ENCODE measurements around the gene PCGF6. TPM values are rescaled to one million over a fixed set of nuclear protein-coding genes. Genes with fewer than 3 reads are reported as not detected.
A peak's percentile ranks its signal among the peaks of the same experiment; 100 is the strongest.

The PCGF6 gene
- total RNA-seq, 1 donor from 2014 or later, result 5.4 TPM

DNA sequence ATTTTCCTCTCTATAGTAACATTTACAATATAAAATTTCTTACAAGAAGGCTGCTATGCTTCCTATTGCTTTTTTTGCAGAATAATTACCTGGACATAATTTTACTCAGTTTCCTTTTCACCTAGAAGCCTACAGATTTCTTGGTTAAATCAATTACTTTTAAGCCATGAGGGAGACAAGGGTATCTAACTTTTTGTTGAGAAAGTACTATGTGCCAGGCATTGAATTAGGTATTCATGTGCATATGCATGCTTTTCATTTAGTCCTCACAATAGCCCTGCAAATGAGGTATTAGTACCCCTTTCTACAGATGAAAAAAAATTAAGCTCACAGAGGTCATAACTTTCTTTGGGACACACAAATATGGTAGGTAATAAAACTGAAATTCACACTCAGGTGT lies 16.4 kb downstream of the PCGF6 start:
- ATAC-seq (ENCODE audit: poor library complexity), result no peak
- intact Hi-C loops (cut with DNase I), result no loop called here
- no peak for DNase-seq

DNA sequence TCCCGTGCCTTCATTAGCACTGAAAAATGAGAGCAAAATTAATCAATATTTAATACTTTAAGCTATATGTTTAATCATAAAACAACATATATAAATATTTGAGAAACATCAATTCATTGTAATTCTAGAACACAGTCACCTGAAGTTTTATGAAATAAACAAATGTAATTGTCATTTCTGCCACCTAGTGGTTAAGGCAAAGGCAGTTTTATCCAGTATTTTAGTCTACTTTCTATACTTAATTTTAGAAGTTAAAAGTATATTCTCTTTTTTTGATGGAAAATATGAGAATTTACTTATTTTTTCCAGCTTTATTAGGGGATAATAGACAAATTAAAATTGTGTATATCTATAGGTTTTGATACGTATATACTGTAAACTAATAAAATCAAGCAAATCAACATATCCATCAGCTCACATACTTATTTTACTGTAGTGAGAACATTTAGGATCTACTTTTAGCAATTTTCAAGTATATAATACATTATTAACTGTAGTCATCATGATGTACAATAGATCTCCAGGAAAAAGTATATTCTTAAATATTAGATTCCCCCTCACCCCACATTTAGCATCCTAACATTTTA lies 16.9 kb downstream of the PCGF6 start:
- ATAC-seq (ENCODE audit: poor library complexity) (no peak), DNase-seq (no peak)
- intact Hi-C loops (cut with DNase I), result no loop called here

DNA sequence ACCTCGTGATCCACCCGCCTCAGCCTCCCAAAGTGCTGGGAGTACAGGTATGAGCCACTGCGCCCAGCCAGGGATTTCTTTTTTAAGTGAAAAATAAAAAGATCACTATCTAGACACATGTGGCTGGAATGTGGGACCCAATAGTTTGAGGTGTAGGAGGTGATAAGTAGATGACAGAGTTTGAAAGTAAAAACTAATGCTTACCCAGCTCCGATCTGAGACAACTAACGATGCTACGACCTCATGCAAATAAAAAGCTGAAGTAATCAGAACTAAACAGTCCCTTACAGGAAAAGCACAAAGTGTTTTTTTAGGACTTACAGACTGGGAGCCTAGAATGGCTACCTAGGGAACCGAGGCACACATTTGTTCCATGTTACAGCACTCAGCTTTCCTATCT lies 23.0 kb downstream of the PCGF6 start:
- no peak for DNase-seq
- intact Hi-C loops (cut with DNase I), result no loop called here
- no peak for ATAC-seq (ENCODE audit: poor library complexity)

DNA sequence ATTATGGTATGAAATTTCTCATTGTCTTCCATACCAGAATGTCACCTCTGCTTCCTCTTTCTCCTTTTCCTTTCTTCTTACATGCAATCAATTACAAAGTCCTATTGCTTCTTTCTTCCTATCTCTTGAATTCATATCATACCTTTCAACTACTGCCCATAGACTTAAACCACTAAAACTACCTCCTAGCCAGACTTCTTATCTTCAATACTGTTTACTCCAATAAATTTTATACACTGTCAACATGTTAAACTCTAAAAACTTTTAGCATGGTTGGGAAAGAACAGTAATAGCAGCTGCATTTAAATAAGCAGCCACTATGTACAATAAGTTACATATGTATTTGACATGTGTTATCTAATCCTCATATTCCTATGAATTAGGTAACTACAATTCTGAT lies 34.9 kb downstream of the PCGF6 start:
- DNase-seq (no peak), ATAC-seq (ENCODE audit: poor library complexity) (no peak)
- intact Hi-C loops (cut with DNase I), result no loop called here

GRCh38 chr10:103310197-103310596 lies 40.7 kb downstream of the PCGF6 start:
- DNase-seq, result no peak
- intact Hi-C loops (cut with DNase I), result no loop called here
- no peak for ATAC-seq (ENCODE audit: poor library complexity)

DNA sequence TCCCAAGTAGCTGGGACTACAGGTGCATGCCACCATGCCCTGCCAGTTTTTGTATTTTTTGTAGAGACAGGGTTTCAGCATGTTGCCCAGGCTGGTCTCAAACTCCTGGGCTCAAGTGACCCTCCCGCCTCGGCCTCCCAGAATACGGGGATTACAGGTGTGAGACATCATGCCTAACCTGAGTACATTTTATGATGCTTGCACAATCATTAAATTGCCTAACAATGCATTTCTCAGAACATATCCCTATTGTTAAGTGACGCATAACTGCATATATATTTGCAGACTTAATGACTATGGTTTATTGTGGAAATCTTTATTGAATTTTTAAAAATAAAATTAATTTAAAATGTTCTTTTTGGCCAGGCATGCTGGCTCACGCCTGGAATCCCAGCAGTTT lies 43.3 kb downstream of the PCGF6 start:
- no peak for ATAC-seq (ENCODE audit: poor library complexity)
- no peak for DNase-seq
- intact Hi-C loops (cut with DNase I), result no loop called here

- intact Hi-C loops (cut with DNase I), result no loop called here
- DNase-seq (no peak), ATAC-seq (ENCODE audit: poor library complexity) (no peak)
These were observed 55.4 kb downstream of the PCGF6 start for GRCh38 chr10:103295374-103296015.

- intact Hi-C loops (cut with DNase I), result no loop called here
- ATAC-seq (ENCODE audit: poor library complexity), result no peak
- no peak for DNase-seq
These were observed 59.4 kb downstream of the PCGF6 start for GRCh38 chr10:103291588-103291987.

GRCh38 chr10:103287992-103288391 lies 62.9 kb downstream of the PCGF6 start:
- no peak for DNase-seq
- intact Hi-C loops (cut with DNase I), result no loop called here
- no peak for ATAC-seq (ENCODE audit: poor library complexity)

DNA sequence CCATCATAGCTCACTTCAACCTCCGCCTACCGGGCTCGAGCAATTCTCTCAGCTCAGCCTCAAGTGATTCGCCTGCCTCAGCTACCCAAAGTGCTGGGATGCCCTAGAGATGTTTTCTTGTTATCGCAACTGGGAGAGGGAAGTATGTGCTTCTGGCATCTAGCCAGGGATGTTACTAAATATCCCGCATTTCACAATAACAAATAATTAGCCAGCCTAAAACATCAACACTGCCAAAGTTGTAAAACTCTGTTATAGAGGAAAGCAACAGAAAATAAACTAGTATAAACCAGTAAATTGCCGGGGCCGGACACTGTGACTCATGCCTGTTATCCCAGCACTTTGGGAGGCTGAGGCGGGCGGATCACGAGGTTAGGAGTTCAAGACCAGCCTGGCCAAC lies 66.8 kb downstream of the PCGF6 start:
- no peak for ATAC-seq (ENCODE audit: poor library complexity)
- intact Hi-C loops (cut with DNase I), result no loop called here
- no peak for DNase-seq

GRCh38 chr10:103282961-103283360 lies 68.0 kb downstream of the PCGF6 start:
- DNase-seq (no peak), ATAC-seq (ENCODE audit: poor library complexity) (no peak)
- intact Hi-C loops (cut with DNase I), result no loop called here

GRCh38 chr10:103281753-103282152 lies 69.2 kb downstream of the PCGF6 start:
- intact Hi-C loops (cut with DNase I), result no loop called here
- ATAC-seq (ENCODE audit: poor library complexity), result no peak
- DNase-seq, result no peak

DNA sequence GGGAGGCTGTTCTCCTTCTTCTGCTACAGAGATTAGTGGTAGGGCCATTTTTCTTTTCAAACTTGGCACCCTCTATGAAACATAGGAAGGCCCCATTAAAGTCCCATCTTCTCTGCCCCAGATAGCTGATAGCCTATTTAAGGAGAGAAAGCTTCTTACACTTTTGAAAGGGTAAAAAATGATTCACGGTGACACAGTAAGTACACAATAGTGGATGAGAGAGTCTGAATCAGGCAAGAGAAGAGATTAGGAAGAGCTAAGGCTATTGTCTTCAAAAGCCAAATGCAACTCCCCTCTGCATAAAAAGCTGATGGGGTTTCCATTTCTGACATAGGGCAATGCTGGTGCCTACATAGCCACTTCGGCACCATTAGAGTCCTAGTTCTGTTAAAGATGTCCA lies 70.4 kb downstream of the PCGF6 start:
- DNase-seq, result no peak
- intact Hi-C loops (cut with DNase I), result no loop called here
- ATAC-seq (ENCODE audit: poor library complexity), result no peak

GRCh38 chr10:103280031-103280430 lies 70.9 kb downstream of the PCGF6 start:
- intact Hi-C loops (cut with DNase I), result no loop called here

DNA sequence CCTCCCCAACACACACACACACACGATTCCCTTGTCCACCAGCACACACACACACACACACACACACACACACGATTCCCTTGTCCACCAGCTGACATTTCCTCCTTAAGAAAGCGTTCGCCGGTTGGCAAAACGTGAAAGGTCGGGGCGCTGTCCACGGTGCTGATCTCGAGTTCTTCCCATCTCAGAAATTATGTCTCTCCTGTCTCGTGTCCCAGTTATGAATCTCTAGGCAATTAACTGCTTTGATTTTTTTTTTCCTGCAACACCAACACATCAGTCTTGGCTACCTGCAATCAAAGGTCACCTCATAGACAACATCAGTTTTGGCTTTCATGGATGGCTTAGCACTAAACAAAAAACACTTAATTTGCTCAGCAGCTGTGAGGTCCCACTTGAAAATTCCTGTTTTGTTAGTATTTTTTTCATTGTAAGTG lies 72.1 kb downstream of the PCGF6 start:
- DNase-seq (peak; percentile 54), ATAC-seq (ENCODE audit: poor library complexity) (no peak)
- intact Hi-C loops (cut with DNase I), result no loop called here

More at GRCh38 chr10:103280031-103280430, 70.9 kb downstream of the PCGF6 start:
- DNase-seq, result no peak
- ATAC-seq (ENCODE audit: poor library complexity), result no peak

DNA sequence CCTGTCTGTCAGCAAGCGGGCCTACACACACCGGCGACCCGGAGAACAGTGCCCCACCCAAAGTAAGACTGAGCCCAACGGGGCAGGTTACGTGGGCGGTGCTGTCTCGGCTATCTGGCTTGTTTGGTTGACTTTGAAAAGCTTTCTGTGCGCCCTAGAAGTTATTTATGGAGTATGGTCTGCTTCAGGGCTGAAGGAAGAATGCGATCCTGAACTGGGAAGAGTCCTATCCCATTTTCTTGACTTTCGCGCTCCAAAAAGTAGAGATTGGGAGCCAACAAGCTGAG lies 72.5 kb downstream of the PCGF6 start:
- DNase-seq (no peak), ATAC-seq (ENCODE audit: poor library complexity) (no peak)
- intact Hi-C loops (cut with DNase I), result no loop called here

- DNase-seq (no peak), ATAC-seq (ENCODE audit: poor library complexity) (no peak)
- intact Hi-C loops (cut with DNase I), result no loop called here
These were observed 73.0 kb downstream of the PCGF6 start for GRCh38 chr10:103277713-103278536.

- intact Hi-C loops (cut with DNase I), result no loop called here
- DNase-seq, result no peak
- no peak for ATAC-seq (ENCODE audit: poor library complexity)
These were observed 73.8 kb downstream of the PCGF6 start, which contains the start of gene INA for GRCh38 chr10:103276896-103277712. INA (plus strand) TSS chr10:103277138; CDS start chr10:103277212, 74 bp downstream.

- no peak for ATAC-seq (ENCODE audit: poor library complexity)
- intact Hi-C loops (cut with DNase I), result no loop called here
- no peak for DNase-seq
These were observed 74.6 kb downstream of the PCGF6 start for GRCh38 chr10:103276251-103276895.
